H1 (cell line): ENCODE results near the gene BRD4. TPM values are rescaled to one million over a fixed set of nuclear protein-coding genes. Genes with fewer than 3 reads are reported as not detected.

Experiments
- CTCF ChIA-PET: fragments of 300-600 bp; sonication (Branson Sonifier 250); formaldehyde crosslinking; loops from one replicate; lab custom pipeline; 2021; ENCODE audit not compliant: partially characterized antibody; lab: Charles Lee
- POLR2A ChIA-PET: fragments of 300-600 bp; sonication (Branson Sonifier 250); formaldehyde crosslinking; loops from one replicate; lab custom pipeline; 2021; ENCODE audit warnings: inconsistent platforms; ENCODE audit not compliant: partially characterized antibody; lab: Charles Lee
- DNase-seq, 2 experiments: peaks; one replicate each; pipeline versions ENCODE4 v3.0.0 to v3.0.0-alpha.2; 2010 to 2022; ENCODE audit warnings: low spot score in 2 of 2, low read depth in 1 of 2, mixed read lengths in 1 of 2
- FAIRE-seq: peaks from 2 replicates; lab custom pipeline; 2011; peaks lifted over from hg19 to GRCh38; lab: Jason Lieb, UNC
- H2AFZ ChIP-seq: 2 replicates; pipeline ENCODE4 v1.8.1; 2012; ENCODE audit warnings: low read length, inconsistent platforms
- H2AK5ac ChIP-seq: 2 replicates; pipeline ENCODE4 v1.6.1; 2013; ENCODE audit warnings: low read depth, low read length
- H2BK120ac ChIP-seq: replicated peaks from 2 replicates; pipeline ENCODE3; 2013; ENCODE audit warnings: low read depth, low read length, inconsistent platforms
- H2BK12ac ChIP-seq: 2 replicates; pipeline ENCODE4 v1.6.1; 2013; ENCODE audit warnings: low read depth, low read length
- H2BK15ac ChIP-seq: 2 replicates; pipeline ENCODE4 v1.6.1; 2013; ENCODE audit warnings: low read length
- H2BK20ac ChIP-seq: 2 replicates; pipeline ENCODE4 v1.6.1; 2013; ENCODE audit warnings: low read length
- H2BK5ac ChIP-seq: 2 replicates; pipeline ENCODE4 v1.6.1; 2013; ENCODE audit warnings: low read depth, low read length
- H3K14ac ChIP-seq: 2 replicates; pipeline ENCODE4 v1.6.1; 2013; ENCODE audit warnings: inconsistent platforms; ENCODE audit not compliant: insufficient read length
- H3K18ac ChIP-seq: 2 replicates; pipeline ENCODE4 v1.6.1; 2013; ENCODE audit warnings: low read length; ENCODE audit errors: extremely low read depth
- H3K23ac ChIP-seq: 2 replicates; pipeline ENCODE4 v1.6.1; 2013; ENCODE audit warnings: inconsistent platforms; ENCODE audit not compliant: insufficient read length
- H3K23me2 ChIP-seq: 2 replicates; pipeline ENCODE4 v1.6.1; 2013; ENCODE audit warnings: low read depth, low read length
- H3K27ac ChIP-seq: 2 replicates; pipeline ENCODE4 v1.6.1; 2011; ENCODE audit warnings: low read depth, low read length, inconsistent platforms
- H3K27me3 ChIP-seq, 4 experiments: replicated peaks in 1 of 4; 1 replicate in 1 of 4; 2 replicates in 3 of 4; pipeline versions ENCODE4 v1.6.1 to v1.8.1; 2011 to 2013; ENCODE audit warnings: low read length in 3 of 4, mild to moderate bottlenecking in 3 of 4, inconsistent platforms in 2 of 4, mixed read lengths in 2 of 4, moderate library complexity in 1 of 4; ENCODE audit not compliant: control insufficient read depth in 3 of 4, insufficient read depth in 3 of 4; ENCODE audit errors: extremely low read depth in 1 of 4
- H3K36me3 ChIP-seq, 4 experiments: 2 replicates each; pipeline versions ENCODE4 v1.6.1 to v1.8.1; 2011 to 2013; ENCODE audit warnings: mild to moderate bottlenecking in 4 of 4, low read length in 3 of 4, moderate library complexity in 2 of 4, control low read depth in 1 of 4, inconsistent platforms in 1 of 4; ENCODE audit not compliant: insufficient read depth in 4 of 4, control insufficient read depth in 2 of 4
- H3K4ac ChIP-seq: replicated peaks from 2 replicates; pipeline ENCODE3; 2013; ENCODE audit warnings: low read length, low read depth, mixed read lengths, inconsistent platforms; ENCODE audit not compliant: insufficient read length
- H3K4me1 ChIP-seq, 4 experiments: replicated peaks in 1 of 4; 1 replicate in 1 of 4; 2 replicates in 3 of 4; pipeline versions ENCODE4 v1.6.1 to v1.8.1; 2011 to 2013; ENCODE audit warnings: low read length in 3 of 4, inconsistent platforms in 2 of 4, mixed read lengths in 1 of 4; ENCODE audit not compliant: insufficient read depth in 4 of 4, control insufficient read depth in 3 of 4
- H3K4me2 ChIP-seq, 2 experiments: 2 replicates each; pipeline versions ENCODE4 v1.6.1 to v1.8.1; 2011 to 2013; ENCODE audit warnings: low read depth in 2 of 2, low read length in 2 of 2, control low read depth in 1 of 2, inconsistent platforms in 1 of 2, mild to moderate bottlenecking in 1 of 2; ENCODE audit not compliant: insufficient read depth in 1 of 2
- H3K4me3 ChIP-seq, 4 experiments: fragments of 200-600, 300-600 bp in 1 of 4; sonication (generic), shearing (Covaris generic), sonication (Bioruptor Twin) in 1 of 4; 2 replicates each; pipeline versions ENCODE4 v1.5.1 to v1.8.1; 2011 to 2016; ENCODE audit warnings: low read length in 4 of 4, low read depth in 3 of 4, control low read depth in 2 of 4, inconsistent platforms in 2 of 4, mild to moderate bottlenecking in 2 of 4, mixed read lengths in 1 of 4, moderate library complexity in 1 of 4; ENCODE audit not compliant: insufficient read depth in 2 of 4; ENCODE audit errors: extremely low read depth in 1 of 4
- H3K56ac ChIP-seq: replicated peaks from 2 replicates; pipeline ENCODE3; 2013; ENCODE audit warnings: low read depth, mild to moderate bottlenecking, mixed read lengths, low read length, inconsistent platforms; ENCODE audit not compliant: insufficient read length
- H3K79me1 ChIP-seq: 2 replicates; pipeline ENCODE4 v1.6.1; 2013; ENCODE audit warnings: low read depth, low read length, control low read depth
- H3K79me2 ChIP-seq, 2 experiments: 2 replicates each; pipeline versions ENCODE4 v1.6.1 to v1.8.1; 2012 to 2013; ENCODE audit warnings: low read length in 2 of 2, mild to moderate bottlenecking in 2 of 2, inconsistent platforms in 1 of 2; ENCODE audit not compliant: insufficient read depth in 2 of 2, control insufficient read depth in 1 of 2
- H3K9ac ChIP-seq, 4 experiments: replicated peaks in 1 of 4; 1 replicate in 1 of 4; 2 replicates in 3 of 4; pipeline versions ENCODE4 v1.6.1 to v1.8.1; 2011 to 2013; ENCODE audit warnings: low read depth in 3 of 4, low read length in 3 of 4, control low read depth in 2 of 4, mild to moderate bottlenecking in 2 of 4, moderate library complexity in 2 of 4, inconsistent platforms in 1 of 4; ENCODE audit errors: extremely low read depth in 1 of 4
- H3K9me3 ChIP-seq, 2 experiments: 2 replicates each; pipeline versions ENCODE4 v1.6.1 to v1.8.1; 2012 to 2013; ENCODE audit warnings: mild to moderate bottlenecking in 2 of 2, moderate library complexity in 2 of 2, control low read depth in 1 of 2, inconsistent platforms in 1 of 2, low read depth in 1 of 2, low read length in 1 of 2, mixed read lengths in 1 of 2; ENCODE audit not compliant: insufficient read depth in 2 of 2
- H4K20me1 ChIP-seq, 2 experiments: replicated peaks in 1 of 2; 2 replicates each; pipeline versions ENCODE3 to v1.8.1; 2011 to 2013; ENCODE audit warnings: inconsistent platforms in 2 of 2, low read length in 2 of 2, mild to moderate bottlenecking in 1 of 2; ENCODE audit not compliant: insufficient read depth in 2 of 2, control insufficient read depth in 1 of 2
- H4K5ac ChIP-seq: 2 replicates; pipeline ENCODE4 v1.6.1; 2013; ENCODE audit warnings: low read length, low read depth, mixed read lengths, inconsistent platforms; ENCODE audit not compliant: insufficient read length
- H4K8ac ChIP-seq: 2 replicates; pipeline ENCODE4 v1.8.0; 2013; ENCODE audit warnings: mild to moderate bottlenecking, moderate library complexity, low read length, inconsistent platforms; ENCODE audit not compliant: insufficient read depth; ENCODE audit errors: extremely low read depth
- H4K91ac ChIP-seq: replicated peaks from 2 replicates; pipeline ENCODE3; 2013; ENCODE audit warnings: low read length, mixed read lengths, inconsistent platforms; ENCODE audit not compliant: insufficient read length
- CEBPB ChIP-seq: IDR thresholded peaks from 2 replicates; pipeline ENCODE4 v1.6.1; 2012; ENCODE audit warnings: low read depth, low read length
- EP300 ChIP-seq, 2 experiments: IDR thresholded peaks; 1 replicate in 1 of 2; 2 replicates in 1 of 2; pipeline ENCODE4 v1.6.1; 2011 to 2012; ENCODE audit warnings: low read depth in 2 of 2, low read length in 2 of 2, mild to moderate bottlenecking in 2 of 2, borderline replicate concordance in 1 of 2, inconsistent platforms in 1 of 2, moderate library complexity in 1 of 2
- HDAC6 ChIP-seq: IDR thresholded peaks from one replicate; pipeline ENCODE4 v1.7.1; 2012; ENCODE audit warnings: low read depth, mild to moderate bottlenecking, inconsistent platforms, low read length, moderate library complexity
- KDM5A ChIP-seq: fragments of 200-600 bp; IDR thresholded peaks from 2 replicates; pipeline ENCODE4 v1.7.1; 2012; ENCODE audit warnings: mild to moderate bottlenecking, low read length, inconsistent platforms, mixed read lengths
- POLR2AphosphoS5 ChIP-seq: IDR thresholded peaks from 2 replicates; pipeline ENCODE4 v1.6.1; 2011; ENCODE audit warnings: low read depth, low read length
- SIRT6 ChIP-seq: IDR thresholded peaks from one replicate; pipeline ENCODE4 v1.7.1; 2012; ENCODE audit warnings: low read length, inconsistent platforms
- SP1 ChIP-seq: IDR thresholded peaks from 2 replicates; pipeline ENCODE4 v1.6.1; 2011; ENCODE audit warnings: low read depth, low read length
- SRF ChIP-seq: IDR thresholded peaks from 2 replicates; pipeline ENCODE4 v1.6.1; 2011; ENCODE audit warnings: mild to moderate bottlenecking, low read depth, low read length, moderate library complexity
- WGBS, 2 experiments: shearing (Covaris generic) in 1 of 2; methylation state at CpG; one replicate each; pipeline versions ENCODE4 v1.1.6 to v1.1.7; 2013 to 2015; ENCODE audit warnings: low lambda C conversion rate in 2 of 2, mixed read lengths in 2 of 2, inconsistent platforms in 1 of 2, low coverage in 1 of 2, missing lambda C conversion rate in 1 of 2; ENCODE audit not compliant: insufficient replicate concordance in 2 of 2, insufficient coverage in 1 of 2, insufficient read length in 1 of 2; ENCODE audit errors: extremely low coverage in 1 of 2, missing lambda C conversion rate in 1 of 2; 5-methylcytosine and 5-hydroxymethylcytosine counted together
- polyA plus RNA-seq, 7 experiments: library from polyadenylated mRNA; depleted of rRNA in 3 of 7; stranded (reverse) in 5 of 7; unstranded in 2 of 7; fragments of >200 nt in 5 of 7; fragments of 200-250 nt in 2 of 7; gene quantifications; 1 replicate in 5 of 7; 2 replicates in 1 of 7; 4 replicates in 1 of 7; pipeline versions ENCODE4 v1.2.1 to v1.2.3, GENCODE V29; 2011 to 2013; ENCODE audit warnings: missing spikeins in 2 of 7, mixed read lengths in 2 of 7
- total RNA-seq: library from RNA; stranded (reverse); fragmentation: NEBNext Ultra II Directional; extraction: Animal tissue kit (Norgen Biotek cat#: 25700); gene quantifications from 2 replicates; pipeline ENCODE4 v1.2.1, GENCODE V29; 2021

Gene BRD4
- total and polyA plus RNA-seq, 2 of the 8 experiments (the other 6 are each of a cell fraction or from before 2014, with no cell fraction given) = 14.1 to 146 TPM

DNA sequence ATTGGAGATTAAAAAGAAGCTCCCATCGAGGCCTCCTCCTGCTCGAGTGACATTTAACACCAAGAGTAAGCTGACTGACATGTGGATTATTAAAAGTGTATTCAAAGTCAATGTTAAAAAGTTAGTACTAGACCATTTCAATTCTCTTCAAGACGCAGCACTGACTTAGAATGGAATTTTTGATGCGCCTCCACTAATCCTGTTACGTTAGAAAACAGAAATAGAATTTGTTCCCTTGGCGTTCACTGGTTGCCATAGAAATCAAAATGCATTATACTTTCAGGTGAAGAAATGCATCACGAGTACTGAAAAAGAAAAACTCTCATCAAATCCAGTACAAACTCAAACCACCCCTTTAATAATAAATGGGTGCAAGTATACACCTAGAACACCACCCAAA is 42.2 kb downstream of the BRD4 start:
- Histone ChIP-seq H3K23ac (no peak overlapping the region), H3K4me2 (no peak overlapping the region), H3K9me3 (no peaks in the 10 kb centered on the region), H3K56ac (no peak overlapping the region), H3K23me2 (no peaks in the 10 kb centered on the region), H3K4me1 (peaks cover 7 to 39% (median 20%) of the 10 kb centered on the region in 4 experiments), H3K4me3 (no peak overlapping the region), H4K20me1 (peaks cover 69 to 74% of the 10 kb centered on the region in 2 experiments), H4K5ac (no peak overlapping the region), H3K9ac (no peak overlapping the region), H3K27me3 (no peaks in the 10 kb centered on the region), H3K14ac (no peak overlapping the region), H3K27ac (no peak overlapping the region), H3K79me2 (peaks cover 77 to 99% of the 10 kb centered on the region in 2 experiments), H4K8ac (no peak overlapping the region), H2BK5ac (no peak overlapping the region), H2AFZ (no peak overlapping the region), H2BK15ac (no peak overlapping the region), H2BK20ac (no peak overlapping the region), H4K91ac (no peak overlapping the region), H2AK5ac (no peak overlapping the region), H2BK120ac (no peak overlapping the region), H3K18ac (no peak overlapping the region), H3K36me3 (no peaks in the 10 kb centered on the region), H3K79me1 (peaks cover 37% of the 10 kb centered on the region), H3K4ac (no peak overlapping the region), H2BK12ac (no peak overlapping the region)
- ChIA-PET CTCF (interaction anchor here (0.8 to 3.6 kb wide), 3 partner anchors 8 to 38 kb away, joined by 3 to 19 read pairs (median 8); no protein-coding TSS in a partner anchor), POLR2A (interaction anchor here (0.6 to 1.5 kb wide), 2 partner anchors 8 to 41 kb away, joined by 3 to 4 read pairs; partner anchors contain the start of gene BRD4)
- no peak for DNase-seq
- no peak for FAIRE-seq
- 91% methylated on average over 7 of the region's 7 CpGs; no CpG with 5 or more reads in 1 of the 2 experiments for WGBS, 2 experiments
- TF ChIP-seq KDM5A (no peak), SP1 (no peak), POLR2AphosphoS5 (no peak), HDAC6 (no peak), SRF (no peak), CEBPB (no peak), EP300 (IDR thresholded peaks at IDR 0.05; ENCODE audit: borderline replicate concordance in 1 of 2, low read depth in 2 of 2, low read length in 2 of 2) (no peak), SIRT6 (no peak)
